ENCODE measurements around the gene RIPK1. TPM values are rescaled to one million over a fixed set of nuclear protein-coding genes. Genes with fewer than 3 reads are reported as not detected.

RIPK1 gene
- 12.0 to 13.8 TPM (median 12.5 TPM) in 5 replicates for total RNA-seq (2022; extraction: Qiagen RNA extraction)

DNA sequence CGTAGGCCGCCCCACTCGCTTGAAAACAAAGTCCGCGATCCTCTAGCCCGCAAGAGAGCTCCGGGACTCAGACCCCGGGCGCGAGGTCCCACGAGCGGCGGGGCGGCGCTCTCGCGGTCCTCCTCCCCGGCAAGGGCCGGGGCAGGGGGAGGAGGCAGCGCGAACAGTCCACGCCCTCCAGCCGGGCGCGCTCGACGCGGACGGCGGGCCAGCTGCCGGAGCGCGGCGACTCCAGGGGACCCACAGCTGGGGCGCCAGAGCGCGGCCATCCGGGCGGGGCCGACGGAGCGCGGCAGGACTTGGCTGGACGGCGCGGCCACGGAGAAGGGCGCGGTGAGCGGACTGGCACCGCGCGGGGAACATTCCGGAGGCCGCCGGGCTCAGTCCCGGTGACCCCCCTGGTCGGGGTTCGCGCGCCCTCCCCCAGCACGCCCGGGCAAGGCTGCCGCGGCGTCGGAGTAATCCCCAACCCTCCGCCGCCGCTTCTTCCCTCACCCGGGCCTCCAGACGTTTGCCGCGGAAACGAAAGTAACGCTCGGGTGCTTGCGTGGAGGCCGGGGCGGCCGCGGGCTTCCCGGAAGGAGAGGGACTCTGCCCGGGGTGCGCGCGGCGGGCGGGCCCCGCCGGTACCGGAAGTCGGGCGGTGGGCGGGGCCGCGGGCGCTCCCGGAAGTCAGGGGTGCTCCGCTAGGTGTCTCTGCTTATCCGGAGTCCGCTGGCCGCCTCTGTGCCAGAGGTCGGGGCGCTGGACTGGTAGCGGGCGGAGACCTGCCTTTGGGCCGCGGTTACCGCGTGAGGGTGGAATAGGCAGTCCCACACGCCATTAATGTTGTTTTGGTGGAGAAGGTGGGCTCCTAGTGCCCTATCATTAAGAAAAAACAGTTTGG, at the start of gene RIPK1:
RIPK1 (plus strand) TSS at position 166 of the 886 bp plus-strand sequence. CDS start 8,330 bp downstream, outside the sequence.

DNA sequence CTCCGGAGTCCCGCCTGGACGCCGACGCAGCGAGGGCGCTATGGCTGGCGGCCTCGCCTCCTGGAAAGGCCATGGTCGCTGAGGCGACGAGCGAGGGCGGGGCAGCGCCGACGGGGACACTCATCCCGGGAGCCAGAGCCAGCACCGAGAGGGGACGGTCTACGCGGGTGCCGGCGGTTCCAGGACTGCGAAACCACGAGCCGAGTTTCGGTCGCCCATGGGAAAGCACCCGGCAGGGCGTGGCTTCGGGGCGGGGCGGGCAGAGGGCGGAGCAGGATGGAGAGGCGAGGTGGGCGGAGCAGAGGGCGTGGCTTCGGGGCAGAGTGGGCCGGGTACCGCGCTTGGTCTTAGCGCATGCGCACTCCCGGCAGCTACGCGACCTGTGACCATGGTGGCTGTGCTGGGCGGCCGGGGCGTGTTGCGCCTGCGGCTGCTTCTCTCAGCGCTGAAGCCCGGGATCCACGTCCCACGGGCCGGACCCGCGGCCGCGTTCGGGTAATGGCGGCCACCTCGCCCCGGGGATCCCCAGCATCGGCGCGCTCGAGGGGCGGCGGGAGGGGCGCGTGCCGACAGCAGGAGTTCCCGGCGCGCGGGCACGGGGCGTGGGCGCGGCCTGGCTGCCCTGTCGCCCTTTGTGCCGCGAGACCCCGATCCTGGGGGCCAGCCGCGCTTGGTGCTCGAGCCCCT, 50.2 kb downstream of the RIPK1 start, which contains the start of gene BPHL:
BPHL (plus strand) TSS at position 359 of the 687 bp plus-strand sequence; CDS start at position 389, 30 bp downstream.

DNA sequence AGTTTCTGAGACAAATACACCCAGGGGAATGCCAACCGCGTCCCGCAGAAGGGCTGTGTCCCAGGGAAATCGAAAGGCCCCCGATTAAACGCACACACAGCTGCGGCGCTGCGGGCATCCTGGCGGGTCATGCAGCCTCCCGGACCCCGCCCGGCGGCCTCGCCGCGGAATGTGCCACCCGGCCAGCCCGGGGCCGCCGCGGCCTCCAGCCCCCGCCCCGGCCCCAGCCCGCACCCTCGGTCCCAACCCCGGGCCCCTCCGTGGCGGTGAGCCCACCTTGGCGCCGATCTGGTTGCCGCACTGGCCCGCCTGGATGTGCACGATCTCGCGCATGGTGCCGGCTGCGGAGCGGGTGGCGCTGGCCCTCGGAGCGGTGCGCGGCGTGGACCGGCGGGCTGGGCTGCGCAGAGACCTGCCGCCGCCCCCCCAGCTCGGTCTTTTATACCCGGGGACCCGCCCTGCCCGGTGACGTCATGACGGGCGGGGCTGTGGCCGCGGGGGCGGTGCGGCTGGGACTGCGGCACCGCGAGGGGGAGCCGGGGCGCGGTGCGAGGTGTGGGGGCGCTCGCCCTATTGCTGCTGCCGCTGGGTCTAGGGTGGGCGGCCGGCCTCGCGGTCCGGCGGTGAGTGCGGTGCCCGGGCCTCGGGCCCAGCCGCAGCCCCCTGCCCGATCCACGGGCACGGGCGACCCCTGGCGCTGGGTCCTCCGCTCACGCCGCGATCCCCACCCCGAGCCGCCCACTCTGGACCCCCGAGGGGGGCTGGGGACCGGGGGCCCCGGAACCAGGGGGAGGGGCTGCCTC, 89.0 kb downstream of the RIPK1 start, which contains the start of gene TUBB2A:
TUBB2A (minus strand) TSS at position 414 of the 803 bp plus-strand sequence; CDS start at position 333, 81 bp downstream.

Other genes with a start within 250 kb of the RIPK1 start
- 41.2 to 51.1 TPM (median 47.3 TPM) in 5 replicates for gene SERPINB1, start 226.6 kb upstream of the RIPK1 start, total RNA-seq (2022; extraction: Qiagen RNA extraction)
- gene SERPINB9, start 165.2 kb upstream of the RIPK1 start, total RNA-seq (2022; extraction: Qiagen RNA extraction) = 7.2 to 11.0 TPM (median 8.9 TPM) in 5 replicates
- 133 to 137 TPM (median 135 TPM) in 5 replicates for gene SERPINB6, start 96.9 kb upstream of the RIPK1 start, total RNA-seq (2022; extraction: Qiagen RNA extraction)
- gene NQO2, start 68.6 kb upstream of the RIPK1 start, total RNA-seq (2022; extraction: Qiagen RNA extraction) = 57.8 to 71.6 TPM (median 68.2 TPM) in 5 replicates
- 19.2 to 24.4 TPM (median 23.0 TPM) in 5 replicates for gene BPHL, start 50.2 kb downstream of the RIPK1 start, total RNA-seq (2022; extraction: Qiagen RNA extraction)
- 83.9 to 100 TPM (median 95.5 TPM) in 5 replicates for gene TUBB2A, start 89.0 kb downstream of the RIPK1 start, total RNA-seq (2022; extraction: Qiagen RNA extraction)
- gene TUBB2B, start 159.2 kb downstream of the RIPK1 start, total RNA-seq (2022; extraction: Qiagen RNA extraction) = 14.2 to 16.9 TPM (median 15.4 TPM) in 5 replicates
- 21.5 to 27.9 TPM (median 25.4 TPM) in 5 replicates for gene PSMG4, start 190.5 kb downstream of the RIPK1 start, total RNA-seq (2022; extraction: Qiagen RNA extraction)